HUES6 (cell line): Measurements from ENCODE around the gene TRAPPC5.
A peak's percentile ranks its signal among the peaks of the same experiment; 100 is the strongest.

ENCODE experiments used
- H3K27ac ChIP-seq: 2 replicates; pipeline ENCODE4 v1.7.0; 2013; ENCODE audit warnings: low read depth, mild to moderate bottlenecking, low read length, inconsistent platforms
- H3K27me3 ChIP-seq: 2 replicates; pipeline ENCODE4 v1.6.1; 2013; ENCODE audit warnings: low read length; ENCODE audit not compliant: control insufficient read depth, insufficient read depth
- H3K36me3 ChIP-seq: 2 replicates; pipeline ENCODE4 v1.6.1; 2013; ENCODE audit warnings: low read length; ENCODE audit not compliant: control insufficient read depth, insufficient read depth
- H3K4me1 ChIP-seq: 2 replicates; pipeline ENCODE4 v1.6.1; 2013; ENCODE audit warnings: low read length; ENCODE audit not compliant: control insufficient read depth, insufficient read depth
- H3K4me3 ChIP-seq: 2 replicates; pipeline ENCODE4 v1.5.1; 2013; ENCODE audit warnings: low read depth, low read length
- H3K9ac ChIP-seq: one replicate; pipeline ENCODE4 v1.6.1; 2013; ENCODE audit warnings: mild to moderate bottlenecking, low read length
- H3K9me3 ChIP-seq: 2 replicates; pipeline ENCODE4 v1.6.1; 2013; ENCODE audit warnings: low read depth, low read length; ENCODE audit not compliant: control insufficient read depth, insufficient read depth

TRAPPC5 gene

DNA sequence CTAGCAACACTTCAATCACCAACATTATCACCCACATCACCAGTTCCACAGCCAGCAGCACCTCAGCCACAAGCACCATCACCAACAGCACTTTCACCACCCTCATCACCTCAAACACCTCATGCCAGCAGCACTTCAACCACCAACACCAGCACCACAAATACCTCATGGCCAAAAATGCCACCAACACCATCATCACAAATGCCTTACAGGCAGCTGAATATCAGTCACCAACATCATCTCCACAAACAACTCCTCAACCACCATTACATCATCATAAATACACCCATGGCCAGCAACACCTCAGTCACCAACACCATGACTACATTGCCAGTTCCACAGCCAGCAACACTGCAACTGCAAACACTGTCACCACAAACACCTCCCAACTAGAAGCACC lies 10.9 kb downstream of the TRAPPC5 start:
- Histone ChIP-seq H3K9ac (no peak overlapping the region), H3K4me1 (no peaks in the 10 kb centered on the region), H3K27me3 (peaks cover 37% of the 10 kb centered on the region; the same call in 1 of the 2 replicates), H3K27ac (no peak overlapping the region), H3K36me3 (no peaks in the 10 kb centered on the region), H3K4me3 (no peak overlapping the region), H3K9me3 (peaks cover 8% of the 10 kb centered on the region; the same call in 1 of the 2 replicates)

DNA sequence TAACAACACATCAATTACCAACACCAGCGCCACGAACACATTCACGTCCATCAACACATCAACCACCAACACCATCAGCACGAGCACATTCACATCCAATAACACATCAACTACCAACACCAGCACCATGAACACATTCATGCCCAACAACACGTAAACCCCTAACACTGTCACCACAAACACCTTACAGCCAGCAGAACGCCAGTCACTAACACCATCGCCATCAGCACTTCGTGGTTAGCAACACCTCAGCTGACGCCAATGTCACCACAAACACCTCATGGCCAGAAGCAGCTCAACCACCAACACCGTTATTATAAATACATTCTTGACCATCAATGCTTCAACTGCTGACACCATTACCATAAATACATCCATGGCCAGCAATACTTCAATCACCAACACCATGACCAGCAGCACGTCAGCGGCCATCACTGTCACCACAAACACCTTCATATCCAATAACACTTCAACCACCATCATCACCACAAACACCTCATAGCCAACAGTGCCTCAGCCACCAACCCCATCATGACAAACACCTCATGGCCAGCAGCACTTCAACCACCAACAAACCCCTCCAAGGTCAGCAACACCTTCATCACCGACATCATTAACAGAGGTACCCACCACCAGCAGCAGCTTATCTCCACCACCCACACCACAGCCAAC lies 11.9 kb downstream of the TRAPPC5 start:
- Histone ChIP-seq H3K9ac (no peak overlapping the region), H3K4me1 (no peaks in the 10 kb centered on the region), H3K27ac (no peak overlapping the region), H3K27me3 (peaks cover 48% of the 10 kb centered on the region; the same call in 1 of the 2 replicates), H3K4me3 (no peak overlapping the region), H3K36me3 (no peaks in the 10 kb centered on the region), H3K9me3 (peaks cover 8% of the 10 kb centered on the region; the same call in 1 of the 2 replicates)

DNA sequence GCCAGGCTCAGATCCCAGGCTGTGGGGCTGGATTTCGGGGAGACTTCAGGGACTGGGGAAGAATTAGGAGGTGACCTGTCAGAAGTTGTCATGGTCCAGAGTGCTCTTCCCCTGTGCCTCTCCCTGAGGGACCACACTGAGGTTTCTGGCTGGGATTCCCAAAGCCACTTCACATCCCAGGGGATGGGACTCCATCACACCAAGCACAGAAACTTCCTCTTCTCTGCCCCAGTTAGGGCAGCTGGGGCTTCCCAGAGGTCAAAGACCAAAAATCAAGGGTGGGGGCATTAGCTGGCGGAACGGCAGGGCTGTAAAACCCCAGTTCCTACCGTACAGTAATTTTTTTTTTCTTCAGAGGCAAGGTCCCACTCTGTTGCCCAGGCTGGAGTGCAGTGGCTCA lies 13.9 kb downstream of the TRAPPC5 start:
- Histone ChIP-seq H3K27me3 (peaks cover 66% of the 10 kb centered on the region), H3K9ac (no peak overlapping the region), H3K27ac (no peak overlapping the region), H3K4me1 (peaks cover 7% of the 10 kb centered on the region; the same call in 1 of the 2 replicates), H3K9me3 (peaks cover 8% of the 10 kb centered on the region; the same call in 1 of the 2 replicates), H3K36me3 (no peaks in the 10 kb centered on the region), H3K4me3 (no peak overlapping the region)

DNA sequence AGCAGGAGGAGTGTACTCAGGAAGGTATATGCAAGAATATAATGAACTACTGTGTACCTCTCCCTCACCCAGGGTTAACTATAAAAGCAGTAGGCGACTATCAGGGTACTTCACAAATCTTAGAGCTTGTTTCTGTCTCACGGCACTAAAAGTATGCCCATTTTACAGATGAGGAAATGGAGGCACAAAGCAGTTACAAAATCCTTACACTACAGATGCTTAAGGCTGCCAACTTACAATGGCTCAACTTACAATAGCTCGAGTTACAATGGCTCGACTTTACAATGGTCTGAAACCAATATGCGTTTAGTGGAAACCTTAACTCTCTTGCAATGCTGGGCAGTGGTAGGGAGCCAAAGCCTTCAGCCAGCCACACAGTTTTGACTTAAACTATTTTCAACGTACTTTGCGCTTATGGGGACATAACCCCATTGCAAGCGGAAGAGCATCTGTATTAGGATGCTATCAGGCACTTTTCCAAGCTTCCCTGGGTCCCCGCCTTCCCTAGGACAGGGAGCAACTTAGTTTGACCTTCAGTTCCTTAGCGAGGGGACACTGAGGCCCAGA lies 17.2 kb downstream of the TRAPPC5 start:
- H3K27ac ChIP-seq = no peak overlapping the region
- H3K4me1 ChIP-seq = peaks cover 7% of the 10 kb centered on the region; the same call in 1 of the 2 replicates
- H3K4me3 ChIP-seq = no peak overlapping the region

DNA sequence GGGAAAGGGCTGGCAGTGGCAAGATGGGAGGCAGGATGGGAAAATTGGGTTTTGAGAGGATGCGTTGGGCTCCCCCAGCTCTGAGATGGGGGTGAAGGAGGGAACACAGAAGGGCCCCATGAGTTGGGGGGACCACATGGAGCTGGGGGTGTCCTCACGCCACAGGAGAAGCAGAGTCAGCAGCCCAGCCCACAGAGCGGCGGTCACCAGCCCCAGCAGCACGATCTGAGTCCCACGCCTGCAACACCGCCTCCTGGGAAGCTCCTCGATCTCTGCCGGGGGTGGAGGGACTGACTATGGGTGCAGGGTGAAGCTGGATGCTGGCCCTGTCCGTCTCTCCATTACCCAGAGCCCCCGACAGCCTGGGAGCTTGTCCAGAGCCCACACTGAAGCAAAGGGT lies 17.9 kb downstream of the TRAPPC5 start:
- Histone ChIP-seq H3K4me3 (0 out of 2 replicates have a peak overlapping the region, but pooled peaks have one; percentile 18), H3K36me3 (no peaks in the 10 kb centered on the region), H3K27me3 (peaks cover 55% of the 10 kb centered on the region), H3K9me3 (no peaks in the 10 kb centered on the region), H3K9ac (no peak overlapping the region), H3K4me1 (peaks cover 7% of the 10 kb centered on the region; the same call in 1 of the 2 replicates), H3K27ac (no peak overlapping the region)

More for the DNA sequence above, 17.2 kb downstream of the TRAPPC5 start:
- Histone ChIP-seq H3K27me3 (peaks cover 54% of the 10 kb centered on the region), H3K9ac (no peak overlapping the region), H3K36me3 (no peaks in the 10 kb centered on the region), H3K9me3 (no peaks in the 10 kb centered on the region)

DNA sequence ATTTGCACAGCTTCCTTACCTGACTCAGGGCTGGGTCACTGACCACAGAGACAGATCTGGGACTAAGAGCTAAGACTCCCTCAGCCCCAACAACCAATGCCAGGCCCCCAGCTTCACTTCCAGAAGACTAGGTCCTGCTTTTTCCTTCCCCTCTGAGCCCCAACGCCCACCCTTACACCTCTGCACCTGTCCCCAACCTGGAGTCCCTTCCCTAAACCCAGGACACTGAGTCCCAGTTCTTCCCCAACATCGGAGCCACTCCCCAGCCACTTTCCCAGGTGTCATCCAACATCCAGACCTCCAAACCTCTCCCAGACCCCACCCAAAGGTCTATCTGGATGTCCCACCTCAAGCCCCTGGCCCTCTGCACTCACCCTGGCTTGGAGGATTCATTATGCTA lies 18.4 kb downstream of the TRAPPC5 start:
- Histone ChIP-seq H3K27me3 (peaks cover 59% of the 10 kb centered on the region), H3K9me3 (no peaks in the 10 kb centered on the region), H3K36me3 (no peaks in the 10 kb centered on the region), H3K4me3 (no peak overlapping the region), H3K27ac (no peak overlapping the region), H3K4me1 (peaks cover 7% of the 10 kb centered on the region; the same call in 1 of the 2 replicates), H3K9ac (no peak overlapping the region)

DNA sequence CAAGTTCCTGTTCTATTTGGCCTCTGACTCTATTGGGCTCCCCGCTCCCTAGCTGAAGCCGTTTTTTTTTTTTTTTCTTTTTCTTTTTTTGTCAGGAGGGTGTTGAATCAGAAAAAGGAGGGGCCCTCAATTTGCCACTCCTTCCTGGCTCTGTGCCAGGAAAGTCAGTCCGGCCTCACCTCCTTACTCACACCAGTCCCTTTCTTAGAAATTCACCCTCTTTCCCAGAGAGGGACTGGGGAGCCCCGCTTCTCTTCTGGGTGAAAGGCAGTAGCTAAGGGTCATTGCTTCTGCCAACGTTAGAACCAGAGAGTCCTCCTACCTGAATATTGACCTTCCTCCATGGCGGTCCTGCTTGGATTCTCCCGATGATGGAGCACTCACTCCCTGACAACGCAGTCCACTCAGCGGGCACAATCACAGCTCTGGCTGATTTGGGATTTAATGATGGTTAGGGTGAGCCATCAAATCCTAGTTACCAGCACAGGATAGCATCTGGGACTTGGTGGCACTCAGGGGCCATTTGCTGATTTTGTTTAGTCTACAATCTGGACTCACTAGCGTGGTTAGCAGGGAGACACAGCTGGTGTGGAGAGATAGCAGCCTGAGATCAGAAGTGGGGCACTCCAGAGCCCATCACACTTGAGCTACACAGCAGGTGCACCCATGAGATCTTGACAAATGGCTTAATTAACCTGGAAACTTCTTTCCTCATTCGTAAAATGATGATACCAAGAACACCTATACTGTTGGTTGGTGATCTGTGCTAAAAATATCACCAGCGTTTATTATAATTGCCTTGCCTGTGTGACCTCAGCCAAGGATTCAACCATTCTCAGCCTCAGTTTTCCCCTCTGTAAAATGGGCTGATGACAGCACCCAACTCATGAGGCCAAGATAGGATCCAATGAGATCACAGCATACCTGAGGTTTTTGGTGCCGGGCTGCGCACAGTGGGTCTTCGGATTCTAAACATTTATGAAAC lies 19.1 kb downstream of the TRAPPC5 start:
- no peak overlapping the region for H3K27ac ChIP-seq
- H3K36me3 ChIP-seq = no peaks in the 10 kb centered on the region
- H3K9me3 ChIP-seq = no peaks in the 10 kb centered on the region
- no peak overlapping the region for H3K4me3 ChIP-seq
- H3K27me3 ChIP-seq = peaks cover 56% of the 10 kb centered on the region
- peaks cover 7% of the 10 kb centered on the region; the same call in 1 of the 2 replicates for H3K4me1 ChIP-seq
- no peak overlapping the region for H3K9ac ChIP-seq

DNA sequence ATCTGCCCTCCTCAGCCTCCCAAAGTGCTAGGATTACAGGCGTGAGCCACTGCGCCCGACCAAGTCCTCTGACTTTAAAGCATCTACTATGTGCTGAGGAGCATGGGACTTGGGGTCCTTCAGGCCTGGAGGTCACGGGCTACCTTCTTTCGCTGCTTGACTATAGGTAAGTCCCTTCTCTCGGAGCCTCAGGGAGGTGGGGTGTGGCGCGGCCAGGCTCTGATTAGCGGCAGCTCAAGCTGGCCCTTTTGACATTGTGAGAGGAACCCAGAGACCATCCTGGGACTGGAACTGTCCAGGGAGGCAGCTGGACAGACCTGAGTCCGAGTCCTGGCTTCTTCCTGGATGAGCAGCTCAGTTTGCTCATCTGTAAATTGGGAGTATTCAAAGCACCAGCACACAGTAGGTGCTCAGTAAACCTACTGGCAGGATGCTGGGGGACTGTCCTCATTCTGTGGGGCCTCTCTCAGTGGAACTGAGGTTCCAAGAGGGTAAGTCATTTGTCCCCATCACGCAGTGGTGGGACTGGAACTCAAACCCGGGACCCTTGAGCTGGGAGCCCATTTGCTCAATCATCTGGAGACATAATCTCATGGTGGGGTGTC lies 20.5 kb downstream of the TRAPPC5 start:
- Histone ChIP-seq H3K27ac (no peak overlapping the region), H3K36me3 (no peaks in the 10 kb centered on the region), H3K4me1 (peaks cover 7% of the 10 kb centered on the region; the same call in 1 of the 2 replicates), H3K4me3 (no peak overlapping the region), H3K9ac (no peak overlapping the region), H3K9me3 (no peaks in the 10 kb centered on the region), H3K27me3 (peaks cover 50% of the 10 kb centered on the region)

DNA sequence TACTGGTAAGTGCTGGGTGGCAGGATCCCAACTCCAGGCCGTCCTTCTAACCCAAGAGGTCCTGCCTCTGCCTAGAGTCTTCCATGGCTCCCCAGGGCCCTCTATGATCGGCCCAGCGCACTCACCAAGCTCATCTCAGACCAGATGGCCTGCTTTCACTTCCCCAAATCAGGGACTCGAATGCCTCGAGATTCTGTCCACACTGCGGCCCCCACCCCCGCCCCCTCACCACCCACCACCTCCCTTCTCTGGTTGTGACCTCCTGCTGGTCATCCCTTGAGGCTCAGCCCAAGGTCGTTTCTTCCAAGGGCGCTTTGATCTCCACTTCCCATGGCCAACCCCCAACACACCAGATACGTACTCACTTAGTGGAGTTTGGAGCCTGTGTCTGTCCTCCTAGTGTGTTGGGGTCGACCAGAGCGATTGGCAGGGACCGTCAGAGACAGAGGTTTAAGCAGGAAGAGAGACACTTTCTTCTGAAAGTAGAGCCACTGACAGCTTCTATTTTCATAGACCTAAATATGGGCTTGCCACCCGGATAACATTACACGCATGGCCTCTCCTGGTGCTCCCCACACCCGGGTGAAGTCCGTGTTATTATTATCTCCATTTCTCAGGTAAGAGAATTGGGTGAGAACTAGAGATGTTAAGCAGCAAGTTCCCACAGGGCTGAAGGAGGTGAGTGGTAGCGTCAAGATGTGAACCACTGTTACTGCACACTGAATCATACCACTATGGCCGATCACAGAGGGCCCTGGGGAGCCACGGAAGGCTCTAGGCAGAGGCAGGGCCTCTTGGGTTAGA lies 21.2 kb downstream of the TRAPPC5 start, which contains the start of gene FCER2:
TSS of gene FCER2 (minus strand) at position 478 of the 804 bp plus-strand sequence. CDS start 2,371 bp downstream, outside the sequence.
- Histone ChIP-seq H3K27ac (no peak within 1 kb of the TSS), H3K9ac (no peak within 1 kb of the TSS)

DNA sequence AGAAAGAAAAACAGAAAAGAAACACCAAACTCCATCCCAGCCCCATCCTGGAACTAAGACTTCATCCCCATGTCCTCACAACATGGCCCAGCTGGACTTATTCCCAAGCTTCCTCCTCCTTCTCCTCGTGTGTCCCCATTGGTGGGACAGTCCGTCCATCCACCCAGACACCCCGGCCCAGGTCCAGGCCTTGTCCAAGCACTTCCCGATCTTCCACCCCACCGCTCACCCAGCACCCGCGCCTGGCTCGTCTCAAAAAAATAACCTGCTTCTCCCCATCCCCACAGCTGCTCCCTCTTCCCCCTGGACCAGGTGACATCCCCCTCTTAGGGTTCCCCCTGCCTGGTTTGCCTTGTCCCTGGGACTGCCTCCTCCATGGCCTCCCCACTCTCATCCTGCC lies 22.7 kb downstream of the TRAPPC5 start:
- Histone ChIP-seq H3K4me1 (peaks cover 7% of the 10 kb centered on the region; the same call in 1 of the 2 replicates), H3K27ac (no peak overlapping the region), H3K9ac (no peak overlapping the region), H3K9me3 (no peaks in the 10 kb centered on the region), H3K4me3 (no peak overlapping the region), H3K36me3 (no peaks in the 10 kb centered on the region), H3K27me3 (peaks cover 33% of the 10 kb centered on the region)

More for the DNA sequence above, 21.2 kb downstream of the TRAPPC5 start, which contains the start of gene FCER2:
- no peaks in the 10 kb centered on the region for H3K9me3 ChIP-seq
- no peaks in the 10 kb centered on the region for H3K36me3 ChIP-seq
- H3K27me3 ChIP-seq = peaks cover 48% of the 10 kb centered on the region
- peaks cover 7% of the 10 kb centered on the region; the same call in 1 of the 2 replicates for H3K4me1 ChIP-seq
- no peak within 1 kb of the TSS for H3K4me3 ChIP-seq
